OCI-LY3 (cell line): ENCODE data around the gene CMSS1.

Source experiments
- H2AFZ ChIP-seq: fragments of 200-600, 300-600 bp; shearing (Covaris generic); 2 replicates; pipeline ENCODE4 v1.6.0; 2014; ENCODE audit warnings: antibody characterized with exemption, low read depth, low read length
- H3K27ac ChIP-seq: fragments of 200-600, 300-600 bp; sonication (generic); 2 replicates; pipeline ENCODE4 v1.5.1; 2014; ENCODE audit warnings: mild to moderate bottlenecking, low read length, moderate library complexity, mixed read lengths
- H3K27me3 ChIP-seq: fragments of 200-600, 300-600 bp; sonication (generic); 2 replicates; pipeline ENCODE4 v1.6.1; 2014; ENCODE audit warnings: low read depth, low read length, mixed read lengths
- H3K36me3 ChIP-seq: fragments of 200-600, 300-600 bp; sonication (generic); replicated peaks from 2 replicates; pipeline ENCODE3; 2014; ENCODE audit warnings: low read depth, low read length, mixed read lengths
- H3K4me1 ChIP-seq: fragments of 300-600, 200-600 bp; sonication (generic); 2 replicates; pipeline ENCODE4 v1.6.1; 2014; ENCODE audit warnings: low read length, mixed read lengths
- H3K4me2 ChIP-seq: fragments of 200-600, 300-600 bp; sonication (generic); 2 replicates; pipeline ENCODE4 v1.6.1; 2014; ENCODE audit warnings: low read length, mixed read lengths
- H3K4me3 ChIP-seq: fragments of 300-600, 200-600 bp; sonication (generic); 2 replicates; pipeline ENCODE4 v1.5.1; 2014; ENCODE audit warnings: antibody characterized with exemption, mild to moderate bottlenecking, low read length, moderate library complexity
- H3K79me2 ChIP-seq: fragments of 300-600, 200-600 bp; shearing (Covaris generic); 2 replicates; pipeline ENCODE4 v1.6.1; 2014; ENCODE audit warnings: mild to moderate bottlenecking, low read length, mixed read lengths
- H3K9ac ChIP-seq: fragments of 300-600, 200-600 bp; shearing (Covaris generic); 2 replicates; pipeline ENCODE4 v1.6.0; 2014; ENCODE audit warnings: mild to moderate bottlenecking, low read length, moderate library complexity
- H3K9me3 ChIP-seq: fragments of 200-600, 300-600 bp; shearing (Covaris generic); 2 replicates; pipeline ENCODE4 v1.6.1; 2014; ENCODE audit warnings: low read length, mixed read lengths; ENCODE audit not compliant: insufficient read depth
- H4K20me1 ChIP-seq: fragments of 200-600, 300-600 bp; sonication (generic); 2 replicates; pipeline ENCODE4 v1.6.1; 2016; ENCODE audit warnings: low read length, mixed read lengths; ENCODE audit not compliant: insufficient read depth
- EZH2phosphoT487 ChIP-seq: fragments of 200-600 bp; shearing (Covaris generic); IDR thresholded peaks from 2 replicates; pipeline ENCODE4 v1.6.1; 2018; ENCODE audit warnings: antibody characterized with exemption, mixed run types, low read depth
- TF ChIP-seq, protein P1 (sequence below): fragments of 200-600, 300-600 bp; sonication (generic); IDR thresholded peaks from 2 replicates; pipeline ENCODE4 v1.5.1; 2014; ENCODE audit warnings: antibody characterized with exemption, low read length, low read depth

Gene CMSS1

DNA sequence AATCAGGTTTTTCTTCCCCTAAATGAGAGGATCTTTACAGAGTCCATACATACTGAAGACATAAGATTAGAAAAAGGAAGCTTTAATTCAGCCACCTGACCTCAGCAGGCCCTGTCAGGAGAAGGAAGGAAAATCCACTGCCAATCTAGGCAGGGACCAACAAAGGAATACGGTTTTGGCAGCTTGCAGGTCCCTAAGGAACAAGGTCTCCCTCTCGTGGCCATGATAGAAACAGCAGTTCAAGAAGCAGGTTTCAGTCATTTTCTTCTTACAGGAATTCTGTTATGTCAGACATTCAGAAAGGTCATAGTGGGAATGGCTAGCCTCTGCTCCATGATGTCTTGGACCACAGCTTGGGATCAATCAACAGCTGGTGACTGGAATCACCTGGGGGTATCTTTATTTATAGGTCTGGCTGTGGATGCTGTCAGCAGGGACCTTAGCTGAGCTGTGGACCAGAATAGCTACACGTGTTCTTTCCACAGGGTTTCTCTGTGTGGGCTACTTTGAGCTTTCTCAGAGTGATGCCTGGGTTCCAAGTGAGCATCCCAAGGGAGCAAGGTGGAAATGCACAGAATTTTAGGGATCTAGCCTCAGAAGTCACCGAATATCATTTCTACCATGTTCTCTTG, 9.4 kb upstream of the CMSS1 start:
- no peak overlapping the region for H3K27ac ChIP-seq

DNA sequence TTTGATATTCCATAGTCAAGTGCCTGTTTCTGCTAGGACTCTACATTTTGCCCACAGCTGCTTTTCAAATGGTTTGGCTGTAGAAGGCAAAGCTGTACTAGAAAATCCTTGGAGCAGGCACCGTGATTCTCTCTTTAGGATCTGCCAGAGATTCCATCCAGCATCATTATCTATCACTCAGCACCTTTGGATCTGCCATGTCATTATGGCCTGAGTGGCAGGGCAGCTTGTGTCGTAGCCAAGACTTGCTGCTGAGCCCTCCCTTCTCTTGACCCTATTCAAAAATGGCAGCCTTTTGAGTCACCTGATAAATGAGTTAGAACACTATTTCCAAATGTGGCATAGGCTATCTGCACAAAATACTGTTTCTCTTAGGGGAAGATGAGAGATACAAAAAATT, 8.1 kb upstream of the CMSS1 start:
- Histone ChIP-seq H3K27ac (no peak overlapping the region), H3K36me3 (peaks cover 3% of the 10 kb centered on the region), H3K9me3 (0 out of 2 replicates have a peak, but pooled peaks cover 10% of the 10 kb centered on the region), H3K4me1 (no peaks in the 10 kb centered on the region), H2AFZ (no peak overlapping the region), H3K9ac (no peak overlapping the region), H3K4me2 (no peak overlapping the region), H3K79me2 (no peaks in the 10 kb centered on the region), H4K20me1 (no peaks in the 10 kb centered on the region), H3K27me3 (no peaks in the 10 kb centered on the region), H3K4me3 (no peak overlapping the region)
- TF ChIP-seq, protein P1, sequence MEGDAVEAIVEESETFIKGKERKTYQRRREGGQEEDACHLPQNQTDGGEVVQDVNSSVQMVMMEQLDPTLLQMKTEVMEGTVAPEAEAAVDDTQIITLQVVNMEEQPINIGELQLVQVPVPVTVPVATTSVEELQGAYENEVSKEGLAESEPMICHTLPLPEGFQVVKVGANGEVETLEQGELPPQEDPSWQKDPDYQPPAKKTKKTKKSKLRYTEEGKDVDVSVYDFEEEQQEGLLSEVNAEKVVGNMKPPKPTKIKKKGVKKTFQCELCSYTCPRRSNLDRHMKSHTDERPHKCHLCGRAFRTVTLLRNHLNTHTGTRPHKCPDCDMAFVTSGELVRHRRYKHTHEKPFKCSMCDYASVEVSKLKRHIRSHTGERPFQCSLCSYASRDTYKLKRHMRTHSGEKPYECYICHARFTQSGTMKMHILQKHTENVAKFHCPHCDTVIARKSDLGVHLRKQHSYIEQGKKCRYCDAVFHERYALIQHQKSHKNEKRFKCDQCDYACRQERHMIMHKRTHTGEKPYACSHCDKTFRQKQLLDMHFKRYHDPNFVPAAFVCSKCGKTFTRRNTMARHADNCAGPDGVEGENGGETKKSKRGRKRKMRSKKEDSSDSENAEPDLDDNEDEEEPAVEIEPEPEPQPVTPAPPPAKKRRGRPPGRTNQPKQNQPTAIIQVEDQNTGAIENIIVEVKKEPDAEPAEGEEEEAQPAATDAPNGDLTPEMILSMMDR, result no peak
- no peak for TF ChIP-seq EZH2phosphoT487

More for the DNA sequence above, 9.4 kb upstream of the CMSS1 start:
- H3K9ac ChIP-seq, result no peak overlapping the region
- no peak overlapping the region for H2AFZ ChIP-seq
- H3K4me3 ChIP-seq, result no peak overlapping the region
- H4K20me1 ChIP-seq, result no peaks in the 10 kb centered on the region
- H3K4me1 ChIP-seq, result no peaks in the 10 kb centered on the region
- H3K27me3 ChIP-seq, result no peaks in the 10 kb centered on the region
- TF ChIP-seq, protein P1, result peak; percentile 83
- no peak for TF ChIP-seq EZH2phosphoT487
- H3K36me3 ChIP-seq, result peaks cover 4% of the 10 kb centered on the region
- H3K9me3 ChIP-seq, result 0 out of 2 replicates have a peak, but pooled peaks cover 10% of the 10 kb centered on the region
- H3K79me2 ChIP-seq, result no peaks in the 10 kb centered on the region
- H3K4me2 ChIP-seq, result no peak overlapping the region

DNA sequence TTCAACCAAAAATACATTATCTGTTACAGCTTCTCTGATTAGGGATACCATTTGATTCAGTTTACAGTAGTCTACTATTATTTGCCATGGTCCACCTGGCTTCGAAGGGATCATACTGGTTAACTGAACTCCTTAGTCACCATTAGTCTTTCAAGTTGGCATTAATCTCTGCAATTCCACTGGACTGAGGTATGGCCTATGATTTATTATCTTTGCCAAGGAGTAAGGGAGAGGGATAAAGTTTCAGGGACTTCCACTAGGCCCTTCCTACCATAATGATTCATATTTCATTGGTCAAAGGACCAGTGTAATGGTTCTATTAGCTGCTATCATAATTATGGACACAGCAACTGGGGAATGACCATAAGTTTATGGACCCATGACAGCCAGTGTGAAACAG, 7.3 kb upstream of the CMSS1 start:
- no peak overlapping the region for H2AFZ ChIP-seq
- H3K27ac ChIP-seq, result no peak overlapping the region
- no peak overlapping the region for H3K4me3 ChIP-seq
- 0 out of 2 replicates have a peak, but pooled peaks cover 3% of the 10 kb centered on the region for H3K9me3 ChIP-seq
- H3K36me3 ChIP-seq, result no peaks in the 10 kb centered on the region
- H3K27me3 ChIP-seq, result no peaks in the 10 kb centered on the region
- H4K20me1 ChIP-seq, result no peaks in the 10 kb centered on the region
- no peaks in the 10 kb centered on the region for H3K4me1 ChIP-seq
- no peak overlapping the region for H3K4me2 ChIP-seq
- no peak overlapping the region for H3K9ac ChIP-seq
- no peaks in the 10 kb centered on the region for H3K79me2 ChIP-seq
- TF ChIP-seq, protein P1, result no peak
- TF ChIP-seq EZH2phosphoT487, result no peak

DNA sequence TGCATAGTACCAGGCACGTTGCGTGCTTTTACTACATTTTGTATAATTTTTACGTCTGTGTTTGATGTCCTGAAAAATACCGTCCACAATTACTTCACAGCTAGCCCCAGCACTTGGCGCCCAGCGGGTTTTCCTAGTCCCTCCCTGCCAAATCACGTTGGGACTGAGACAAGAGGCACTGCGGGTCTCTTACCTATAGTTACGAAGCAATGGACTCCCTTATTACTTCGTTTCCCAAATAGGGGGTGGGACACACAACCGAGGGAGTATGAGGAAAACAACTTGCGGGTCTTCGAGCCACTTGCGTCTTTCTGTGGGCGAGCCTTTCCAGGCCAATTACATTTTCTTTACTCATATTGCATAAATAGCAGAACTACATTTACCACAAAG, 620 bp upstream of the CMSS1 start:
- Histone ChIP-seq H3K36me3 (peaks cover 8% of the 10 kb centered on the region), H2AFZ (peak overlapping the region; percentile 92), H3K27me3 (no peaks in the 10 kb centered on the region), H3K4me2 (peak overlapping the region; percentile 86), H3K4me3 (peak overlapping the region; percentile 92), H3K4me1 (peaks cover 16% of the 10 kb centered on the region), H3K27ac (peak overlapping the region; percentile 65; the same call in 1 of the 2 replicates), H3K9me3 (no peaks in the 10 kb centered on the region), H3K79me2 (peaks cover 46% of the 10 kb centered on the region), H3K9ac (peak overlapping the region; percentile 74), H4K20me1 (no peaks in the 10 kb centered on the region)
- no peak for TF ChIP-seq EZH2phosphoT487
- TF ChIP-seq, protein P1, result no peak
